ENCODE results near the gene CHST11. TPM values are rescaled to one million over a fixed set of nuclear protein-coding genes. Genes with fewer than 3 reads are reported as not detected.

Gene CHST11
- total and polyA plus RNA-seq, 4 donors = 0.57 to 11.1 (median 3.7) TPM

- 98% methylated on average over 1 of the region's 1 CpG for WGBS
- Histone ChIP-seq H3K4me1 (ENCODE audit: control insufficient read depth in 4 of 4, insufficient read depth in 4 of 4, low read length in 3 of 4) (peaks cover 6 to 28% (median 19%) of the 10 kb centered on the region in 4 donors), H3K36me3 (ENCODE audit: control insufficient read depth in 4 of 4, insufficient read depth in 3 of 4, low read depth in 1 of 4, low read length in 3 of 4) (no peaks in the 10 kb centered on the region), H3K27ac (ENCODE audit: low read depth in 1 of 2, low read length in 2 of 2) (no peak overlapping the region), H3K9me3 (ENCODE audit: control insufficient read depth in 4 of 4, low read length in 3 of 4) (peaks cover 0 to 6% (median 0%) of the 10 kb centered on the region in 4 donors), H3K27me3 (ENCODE audit: control insufficient read depth in 4 of 4, insufficient read depth in 4 of 4, low read length in 3 of 4) (no peaks in the 10 kb centered on the region), H3K9ac (ENCODE audit: low read depth in 1 of 2, low read length in 2 of 2) (no peak overlapping the region), H3K4me3 (ENCODE audit: low read depth in 1 of 3, low read length in 3 of 3) (no peak overlapping the region)
- TF ChIP-seq RXRA (IDR thresholded peaks at IDR 0.05) = no peak
- no peak for TF ChIP-seq MAX (IDR thresholded peaks at IDR 0.05)
- no peak for DNase-seq (ENCODE audit: low spot score)
Observed at GRCh38 chr12:104454997-104455396, 1.8 kb upstream of the CHST11 start.

DNA sequence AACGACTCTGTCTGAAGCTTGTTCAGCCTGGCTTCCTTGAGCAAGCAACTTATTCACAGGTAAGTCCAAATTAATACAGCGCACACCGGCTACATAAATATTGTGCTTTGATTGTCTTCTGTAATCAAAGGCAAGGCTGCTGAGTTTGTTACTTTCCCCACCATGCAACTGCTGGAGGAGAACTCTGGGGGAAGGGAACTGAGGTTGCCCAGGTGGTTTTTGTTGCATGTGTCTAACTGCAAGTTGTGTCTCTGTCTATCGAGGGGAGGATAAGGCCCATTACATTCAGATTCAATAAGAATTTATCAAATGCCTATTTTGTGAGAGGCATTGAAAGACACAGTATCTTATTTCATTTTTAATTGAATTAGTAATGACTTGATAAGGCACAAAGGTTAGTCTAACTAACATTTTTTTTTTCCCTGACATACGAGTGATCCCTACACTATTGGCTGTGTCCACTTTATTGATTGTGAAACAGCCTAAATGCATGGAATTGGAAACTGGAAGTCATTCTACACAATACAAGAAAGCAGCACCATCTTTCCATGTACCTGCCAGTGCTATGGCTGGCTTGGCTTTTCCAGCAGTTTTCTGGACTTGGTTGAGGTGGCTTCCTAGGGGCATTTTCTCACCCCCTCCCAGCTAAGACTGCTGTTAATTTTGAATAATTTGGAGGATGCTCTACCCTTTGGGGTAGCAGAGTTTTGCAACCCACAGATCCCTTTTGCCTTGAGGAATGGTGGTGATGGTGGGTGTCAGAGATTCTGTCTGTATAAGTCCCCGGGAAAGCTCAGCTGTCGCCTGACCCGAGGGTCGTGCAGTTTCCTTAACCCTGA is 951 bp upstream of the CHST11 start:
- Histone ChIP-seq H3K9me3 (ENCODE audit: control insufficient read depth in 4 of 4, low read length in 3 of 4) (peaks cover 0 to 4% (median 0%) of the 10 kb centered on the region in 4 donors), H3K9ac (ENCODE audit: low read depth in 1 of 2, low read length in 2 of 2) (peak overlapping the region in 1 of 2 donors; percentile 17), H3K27ac (ENCODE audit: low read depth in 1 of 2, low read length in 2 of 2) (no peak overlapping the region), H3K4me3 (ENCODE audit: low read depth in 1 of 3, low read length in 3 of 3) (peak overlapping the region; percentile 50 to 68 (median 64)), H3K4me1 (ENCODE audit: control insufficient read depth in 4 of 4, insufficient read depth in 4 of 4, low read length in 3 of 4) (peaks cover 6 to 28% (median 20%) of the 10 kb centered on the region in 4 donors), H3K27me3 (ENCODE audit: control insufficient read depth in 4 of 4, insufficient read depth in 4 of 4, low read length in 3 of 4) (no peaks in the 10 kb centered on the region), H3K36me3 (ENCODE audit: control insufficient read depth in 4 of 4, insufficient read depth in 3 of 4, low read depth in 1 of 4, low read length in 3 of 4) (no peaks in the 10 kb centered on the region)
- no peak for TF ChIP-seq ZBTB33 (IDR thresholded peaks at IDR 0.05)
- no peak for TF ChIP-seq RAD21 (IDR thresholded peaks at IDR 0.05)
- TF ChIP-seq, protein P1, sequence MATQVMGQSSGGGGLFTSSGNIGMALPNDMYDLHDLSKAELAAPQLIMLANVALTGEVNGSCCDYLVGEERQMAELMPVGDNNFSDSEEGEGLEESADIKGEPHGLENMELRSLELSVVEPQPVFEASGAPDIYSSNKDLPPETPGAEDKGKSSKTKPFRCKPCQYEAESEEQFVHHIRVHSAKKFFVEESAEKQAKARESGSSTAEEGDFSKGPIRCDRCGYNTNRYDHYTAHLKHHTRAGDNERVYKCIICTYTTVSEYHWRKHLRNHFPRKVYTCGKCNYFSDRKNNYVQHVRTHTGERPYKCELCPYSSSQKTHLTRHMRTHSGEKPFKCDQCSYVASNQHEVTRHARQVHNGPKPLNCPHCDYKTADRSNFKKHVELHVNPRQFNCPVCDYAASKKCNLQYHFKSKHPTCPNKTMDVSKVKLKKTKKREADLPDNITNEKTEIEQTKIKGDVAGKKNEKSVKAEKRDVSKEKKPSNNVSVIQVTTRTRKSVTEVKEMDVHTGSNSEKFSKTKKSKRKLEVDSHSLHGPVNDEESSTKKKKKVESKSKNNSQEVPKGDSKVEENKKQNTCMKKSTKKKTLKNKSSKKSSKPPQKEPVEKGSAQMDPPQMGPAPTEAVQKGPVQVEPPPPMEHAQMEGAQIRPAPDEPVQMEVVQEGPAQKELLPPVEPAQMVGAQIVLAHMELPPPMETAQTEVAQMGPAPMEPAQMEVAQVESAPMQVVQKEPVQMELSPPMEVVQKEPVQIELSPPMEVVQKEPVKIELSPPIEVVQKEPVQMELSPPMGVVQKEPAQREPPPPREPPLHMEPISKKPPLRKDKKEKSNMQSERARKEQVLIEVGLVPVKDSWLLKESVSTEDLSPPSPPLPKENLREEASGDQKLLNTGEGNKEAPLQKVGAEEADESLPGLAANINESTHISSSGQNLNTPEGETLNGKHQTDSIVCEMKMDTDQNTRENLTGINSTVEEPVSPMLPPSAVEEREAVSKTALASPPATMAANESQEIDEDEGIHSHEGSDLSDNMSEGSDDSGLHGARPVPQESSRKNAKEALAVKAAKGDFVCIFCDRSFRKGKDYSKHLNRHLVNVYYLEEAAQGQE (IDR thresholded peaks at IDR 0.05) = no peak
- no peak for TF ChIP-seq SP1 (IDR thresholded peaks at IDR 0.05)
- no peak for TF ChIP-seq TAF1 (conservative IDR thresholded peaks at IDR 0.05)
- TF ChIP-seq JUND (IDR thresholded peaks at IDR 0.05) = no peak
- TF ChIP-seq RXRA (IDR thresholded peaks at IDR 0.05) = no peak
- no peak for DNase-seq (ENCODE audit: low spot score)
- WGBS = 34% methylated on average over 9 of the region's 9 CpGs

DNA sequence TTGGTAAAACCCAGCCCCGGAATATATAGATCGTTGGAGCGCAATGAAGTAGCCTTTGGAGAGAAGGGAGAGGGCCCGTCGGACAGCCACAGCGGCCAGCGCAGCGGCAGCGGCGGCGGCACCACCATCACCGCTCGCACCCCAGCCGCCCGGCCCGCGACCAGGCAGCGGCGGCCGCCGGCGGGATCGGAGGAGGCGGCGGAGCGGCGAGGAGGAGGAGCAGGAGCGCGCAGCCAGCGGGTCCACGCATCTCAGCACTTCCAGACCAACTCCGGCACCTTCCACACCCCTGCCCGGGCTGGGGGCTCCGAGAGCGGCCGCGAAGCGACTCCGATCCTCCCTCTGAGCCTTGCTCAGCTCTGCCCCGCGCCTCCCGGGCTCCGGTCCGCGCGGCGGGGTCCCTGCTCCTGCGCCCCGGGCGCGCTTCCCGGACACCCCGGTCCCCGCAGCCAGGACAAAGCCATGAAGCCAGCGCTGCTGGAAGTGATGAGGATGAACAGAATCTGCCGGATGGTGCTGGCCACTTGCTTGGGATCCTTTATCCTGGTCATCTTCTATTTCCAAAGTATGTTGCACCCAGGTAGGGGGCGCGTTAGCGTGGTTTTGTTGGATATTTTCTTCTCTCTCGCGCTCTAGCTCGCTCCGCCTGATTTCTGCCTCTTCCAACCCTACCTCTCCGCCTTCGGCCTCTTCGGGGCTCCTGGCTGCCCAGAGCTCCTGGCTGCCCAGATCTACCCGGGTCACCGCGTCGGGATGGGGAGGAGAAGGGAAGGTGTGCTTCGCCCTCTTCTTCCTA is 400 bp downstream of the CHST11 start:
- peak overlapping the region in 1 of 2 donors; percentile 16 for H3K9ac ChIP-seq (ENCODE audit: low read depth in 1 of 2, low read length in 2 of 2)
- peak overlapping the region; percentile 50 to 68 (median 64) for H3K4me3 ChIP-seq (ENCODE audit: low read depth in 1 of 3, low read length in 3 of 3)
- H3K27me3 ChIP-seq (ENCODE audit: control insufficient read depth in 4 of 4, insufficient read depth in 4 of 4, low read length in 3 of 4) = no peaks in the 10 kb centered on the region
- TF ChIP-seq HNF4G (IDR thresholded peaks at IDR 0.05) (no peak), RAD21 (IDR thresholded peaks at IDR 0.05) (peak; percentile 39 to 42)
- H3K36me3 ChIP-seq (ENCODE audit: control insufficient read depth in 4 of 4, insufficient read depth in 3 of 4, low read depth in 1 of 4, low read length in 3 of 4) = no peaks in the 10 kb centered on the region
- 1% methylated on average over 71 of the region's 71 CpGs for WGBS
- H3K9me3 ChIP-seq (ENCODE audit: control insufficient read depth in 4 of 4, low read length in 3 of 4) = no peaks in the 10 kb centered on the region
- peak; percentile 76 for DNase-seq (ENCODE audit: low spot score)
- H3K4me1 ChIP-seq (ENCODE audit: control insufficient read depth in 4 of 4, insufficient read depth in 4 of 4, low read length in 3 of 4) = peaks cover 6 to 32% (median 21%) of the 10 kb centered on the region in 4 donors
- H3K27ac ChIP-seq (ENCODE audit: low read depth in 1 of 2, low read length in 2 of 2) = peak overlapping the region; percentile 11 to 60

Measured in liver (tissue), 9 donors.